ENCODE results near the gene DYNC2I2. TPM values are rescaled to one million over a fixed set of nuclear protein-coding genes. Genes with fewer than 3 reads are reported as not detected.

DYNC2I2 gene
- total and polyA plus RNA-seq, 2 of the 4 experiments (the other 2 are of a cell fraction), result 33.7 to 37.1 TPM

- Histone ChIP-seq H2BK5ac (ENCODE audit: low read depth, low read length, poor library complexity, severe bottlenecking) (no peak overlapping the region), H3K14ac (replicated peaks; ENCODE audit: low read depth, low read length) (no peak overlapping the region), H3K9me1 (ENCODE audit: insufficient read depth, low read length) (0 out of 2 replicates have a peak, but pooled peaks cover 5% of the 10 kb centered on the region), H3K79me1 (ENCODE audit: low read depth in 1 of 2, low read length in 2 of 2) (peaks cover 0 to 36% of the 10 kb centered on the region in 2 experiments; a peak in 2 of 4 replicates), H3K23ac (ENCODE audit: low read depth, low read length) (no peak overlapping the region), H4K91ac (ENCODE audit: insufficient read depth, low read depth, low read length) (no peak overlapping the region), H3K4me3 (ENCODE audit: insufficient read depth, low read depth, low read length) (no peak overlapping the region), H2BK15ac (ENCODE audit: low read depth, low read length) (no peak overlapping the region), H2BK120ac (ENCODE audit: low read depth, low read length) (no peak overlapping the region), H2AK9ac (replicated peaks; ENCODE audit: low read depth, low read length, poor library complexity) (no peak overlapping the region), H2AFZ (replicated peaks; ENCODE audit: low read length, poor library complexity) (no peak overlapping the region), H3K36me3 (ENCODE audit: control insufficient read depth, insufficient read depth, low read length) (peaks cover 70% of the 10 kb centered on the region), H3K27me3 (ENCODE audit: control insufficient read depth, insufficient read depth, low read length) (no peaks in the 10 kb centered on the region), H3K4me2 (ENCODE audit: low read depth, low read length) (no peak overlapping the region), H3K4me1 (ENCODE audit: control insufficient read depth, insufficient read depth, low read length) (peaks cover 13% of the 10 kb centered on the region), H4K8ac (ENCODE audit: low read depth in 2 of 2, low read length in 2 of 2) (no peak overlapping the region), H3K27ac (ENCODE audit: insufficient read depth, low read length) (no peak overlapping the region), H3K9me3 (ENCODE audit: control insufficient read depth, insufficient read depth, low read length) (no peaks in the 10 kb centered on the region), H3K4ac (ENCODE audit: low read depth, low read length) (no peak overlapping the region), H3K9ac (ENCODE audit: low read depth, low read length) (no peak overlapping the region), H2BK20ac (ENCODE audit: low read depth, low read length) (no peak overlapping the region), H4K5ac (ENCODE audit: low read depth, low read length) (no peak overlapping the region), H4K20me1 (ENCODE audit: insufficient read depth, low read length) (0 out of 2 replicates have a peak, but pooled peaks cover 3% of the 10 kb centered on the region), H3K18ac (ENCODE audit: low read depth, low read length) (no peak overlapping the region), H2AK5ac (ENCODE audit: low read depth, low read length) (no peak overlapping the region), H3K56ac (ENCODE audit: extremely low read depth, insufficient read depth, low read length) (no peak overlapping the region)
- ChIA-PET POLR2A (ENCODE audit: unreplicated experiment) (no interaction called here), CTCF (no interaction called here)
- in situ Hi-C loops (cut with MboI; ENCODE audit: low sequenced_read_pairs), result no loop called here
- 100% methylated on average over 2 of the region's 9 CpGs; no CpG with 5 or more reads in 1 of the 2 experiments for whole genome bisulfite sequencing, 2 experiments (ENCODE audit: extremely low coverage in 2 of 2, insufficient read length in 1 of 2)
- no peak for ATAC-seq (ENCODE audit: low read depth)
- TF ChIP-seq RFX5 (IDR thresholded peaks at IDR 0.05; ENCODE audit: low read depth, low read length), result no peak
- TF ChIP-seq MXI1 (IDR thresholded peaks at IDR 0.05; ENCODE audit: borderline replicate concordance, low read depth, low read length), result no peak
- TF ChIP-seq NFE2L2 (IDR thresholded peaks at IDR 0.05; ENCODE audit: low read depth, low read length), result no peak
- no peak for TF ChIP-seq MAZ (IDR thresholded peaks at IDR 0.05; ENCODE audit: borderline replicate concordance, low read depth, low read length)
- TF ChIP-seq MAFK (IDR thresholded peaks at IDR 0.05; ENCODE audit: low read depth, low read length), result no peak
- no peak for TF ChIP-seq CHD1 (IDR thresholded peaks at IDR 0.05; ENCODE audit: low read depth, low read length)
- TF ChIP-seq RCOR1 (IDR thresholded peaks at IDR 0.05; ENCODE audit: insufficient replicate concordance, low read length), result no peak
- TF ChIP-seq USF2 (IDR thresholded peaks at IDR 0.05; ENCODE audit: low read depth, low read length), result no peak
- no peak for TF ChIP-seq CEBPB (IDR thresholded peaks at IDR 0.05; ENCODE audit: low read depth, low read length)
- no peak for TF ChIP-seq RAD21 (IDR thresholded peaks at IDR 0.05; ENCODE audit: low read length)
- no peak for TF ChIP-seq CTCF (conservative IDR thresholded peaks at IDR 0.05; ENCODE audit: low read depth, low read length)
- no peak for TF ChIP-seq FOS (IDR thresholded peaks at IDR 0.05; ENCODE audit: low read depth, low read length)
- TF ChIP-seq SMC3 (IDR thresholded peaks at IDR 0.05; ENCODE audit: low read depth, low read length), result no peak
- TF ChIP-seq POLR2A (IDR thresholded peaks at IDR 0.05; ENCODE audit: low read depth, low read length), result no peak
- no peak for TF ChIP-seq BHLHE40 (IDR thresholded peaks at IDR 0.05; ENCODE audit: low read depth, low read length)
- TF ChIP-seq ELK1 (IDR thresholded peaks at IDR 0.05; ENCODE audit: borderline replicate concordance, low read depth, low read length), result no peak
- BruUV-seq (replicated peaks), result no TSS peak
- dilution Hi-C loops (cut with HindIII; ENCODE audit: low sequenced_read_pairs, unreplicated experiment), result no loop called here
- intact Hi-C loops (cut with micrococcal nuclease), result no loop called here
- no peak for DNase-seq
Measured at GRCh38 chr9:128631636-128632035, 25.0 kb downstream of the DYNC2I2 start.
